ENCODE data around the gene DVL3. TPM values are rescaled to one million over a fixed set of nuclear protein-coding genes. Genes with fewer than 3 reads are reported as not detected.

The DVL3 gene
- polyA plus RNA-seq, 2 of the 4 experiments (the other 2 are of a cell fraction): 14.1 to 24.4 TPM

- no peak for FAIRE-seq
- CTCF ChIA-PET: interaction anchor here (0.7 to 3.6 kb wide), 8 partner anchors 10 to 239 kb away, joined by 3 to 20 read pairs (median 5); partner anchors contain the start of gene EEF1AKMT4
These were observed 19.8 kb upstream of the DVL3 start, which contains the start of gene EIF2B5 for GRCh38 chr3:184135149-184135910. Gene EIF2B5, plus strand, starts transcription at chr3:184135358. Its CDS starts 28 bp downstream, at chr3:184135386.

GRCh38 chr3:184135911-184136260 lies 19.3 kb upstream of the DVL3 start:
- Histone ChIP-seq H3K9me3 (no peaks in the 10 kb centered on the region), H3K4me1 (peaks cover 12% of the 10 kb centered on the region; the same call in 2 of the 3 replicates), H3K4me2 (peak overlapping the region; percentile 97), H3K27ac (peak overlapping the region; percentile 95 to 97), H3K4me3 (peak overlapping the region; percentile 99)
- DNase-seq (ENCODE audit: low read depth in 1 of 2, low spot score in 1 of 2) (no peak), ATAC-seq (no peak), FAIRE-seq (no peak)
- 12% methylated on average over 9 of the region's 9 CpGs for WGBS (ENCODE audit: missing lambda C conversion rate)
- CTCF ChIA-PET: interaction anchor here (0.7 to 3.6 kb wide), 5 partner anchors 9 to 240 kb away, joined by 3 to 20 read pairs (median 8); partner anchors contain the start of gene EEF1AKMT4
- TF ChIP-seq CBX8 (IDR thresholded peaks at IDR 0.05) (no peak), ZC3H11A (IDR thresholded peaks at IDR 0.05) (no peak), HOXB5 (CRISPR knock-in tag; IDR thresholded peaks at IDR 0.05) (no peak), CHD2 (IDR thresholded peaks at IDR 0.05; ENCODE audit: low read length, partially characterized antibody) (no peak), HMGXB4 (CRISPR knock-in tag; IDR thresholded peaks at IDR 0.05; ENCODE audit: borderline replicate concordance) (no peak)
- POLR2A ChIA-PET: interaction anchor here (1.8 kb wide), 1 partner anchor 9 kb away, joined by 9 read pairs; no protein-coding TSS in a partner anchor

More at GRCh38 chr3:184135149-184135910, 19.8 kb upstream of the DVL3 start, which contains the start of gene EIF2B5:
- H3K4me1 ChIP-seq: peaks cover 12% of the 10 kb centered on the region; the same call in 2 of the 3 replicates
- peak within 1 kb of the TSS; percentile 97 for H3K4me2 ChIP-seq
- peak within 1 kb of the TSS; percentile 99 for H3K4me3 ChIP-seq
- under 1% methylated on average over 20 of the region's 56 CpGs for WGBS (ENCODE audit: missing lambda C conversion rate)
- peak within 1 kb of the TSS; percentile 95 to 97 for H3K27ac ChIP-seq
- TF ChIP-seq RNF2 (IDR thresholded peaks at IDR 0.05; ENCODE audit: borderline replicate concordance, low read depth) (no peak), BCL3 (IDR thresholded peaks at IDR 0.05) (peak; percentile 73; the same call in 2 of the 3 replicates), POLR2A (IDR thresholded peaks at IDR 0.05; ENCODE audit: low read length) (peak; percentile 74), ATOH8 (CRISPR knock-in tag; IDR thresholded peaks at IDR 0.05; ENCODE audit: low read depth) (no peak), JUN (IDR thresholded peaks at IDR 0.05) (peak in 1 of 2 experiments; percentile 87; a peak in 4 of 5 replicates), PHF8 (IDR thresholded peaks at IDR 0.05; ENCODE audit: borderline replicate concordance, low read depth) (peak; percentile 78; the same call in 1 of the 2 replicates), MAX (IDR thresholded peaks at IDR 0.05) (peak; percentile 79), E2F6 (IDR thresholded peaks at IDR 0.05; ENCODE audit: borderline replicate concordance, low read depth) (peak; percentile 48), KDM5A (IDR thresholded peaks at IDR 0.05) (peak; percentile 84)
- ATAC-seq (peak; percentile 89 to 92), DNase-seq (ENCODE audit: low read depth in 1 of 2, low spot score in 1 of 2) (peak; percentile 83 to 89)
- POLR2A ChIA-PET: interaction anchor here (1.0 to 1.8 kb wide), 2 partner anchors 10 to 42 kb away, joined by 3 to 9 read pairs; no protein-coding TSS in a partner anchor
- no peaks in the 10 kb centered on the region for H3K9me3 ChIP-seq

- H3K4me2 ChIP-seq: no peak overlapping the region
- H3K4me1 ChIP-seq: peaks cover 7% of the 10 kb centered on the region; the same call in 1 of the 3 replicates
- H3K27ac ChIP-seq: no peak overlapping the region
- no peak for TF ChIP-seq MAZ (IDR thresholded peaks at IDR 0.05; ENCODE audit: borderline replicate concordance, low read depth, low read length)
- no peak for TF ChIP-seq CTCF (IDR thresholded peaks at IDR 0.05)
- TF ChIP-seq FOXS1 (CRISPR knock-in tag; IDR thresholded peaks at IDR 0.05): no peak
- TF ChIP-seq USF2 (IDR thresholded peaks at IDR 0.05): no peak
- FAIRE-seq: no peak
- H3K9me3 ChIP-seq: no peaks in the 10 kb centered on the region
- WGBS (ENCODE audit: missing lambda C conversion rate): 97% methylated on average over 6 of the region's 10 CpGs
- ATAC-seq: no peak
- DNase-seq (ENCODE audit: low read depth in 1 of 2, low spot score in 1 of 2): no peak
- H3K4me3 ChIP-seq: no peak overlapping the region
- ChIA-PET POLR2A (no interaction called here), CTCF (no interaction called here)
These were observed 14.7 kb upstream of the DVL3 start for GRCh38 chr3:184140436-184140835.

Measured in A549 (cell line).